K562 (cell line): ENCODE measurements around the gene SIDT2. TPM values are rescaled to one million over a fixed set of nuclear protein-coding genes. Genes with fewer than 3 reads are reported as not detected.

Experiments
- ATF3 ChIP-seq, 2 experiments: fragments of 450-650 bp in 1 of 2; sonication (generic) in 1 of 2; formaldehyde crosslinking in 1 of 2; IDR thresholded peaks in 1 of 2; conservative IDR thresholded peaks in 1 of 2; 2 replicates each; pipeline versions ENCODE4 v1.6.1 to v1.8.1; 2016 to 2023; ENCODE audit warnings: mild to moderate bottlenecking in 2 of 2, moderate library complexity in 2 of 2, inconsistent platforms in 1 of 2, missing genetic modification reagents in 1 of 2
- C11orf30 ChIP-seq: fragments of 450-650 bp; IDR thresholded peaks from 2 replicates; pipeline ENCODE4 v1.6.1; 2016; ENCODE audit warnings: low read depth, mild to moderate bottlenecking
- CTBP1 ChIP-seq: fragments of 450-650 bp; IDR thresholded peaks from 2 replicates; pipeline ENCODE4 v1.6.1; 2016; ENCODE audit warnings: borderline replicate concordance
- DMBX1 ChIP-seq: fragments of 250-450 bp; sonication (Bioruptor Pico); IDR thresholded peaks from 2 replicates; pipeline ENCODE4 v1.8.0; 2022; ENCODE audit warnings: inconsistent platforms, mild to moderate bottlenecking, moderate library complexity, borderline replicate concordance
- EP300 ChIP-seq: IDR thresholded peaks from 2 replicates; pipeline ENCODE4 v1.6.1; 2012; ENCODE audit warnings: low read length, improper control_type of control experiment
- ETS2 ChIP-seq: IDR thresholded peaks from 2 replicates; pipeline ENCODE4 v1.6.1; 2016; ENCODE audit warnings: borderline replicate concordance, missing genetic modification characterization, mild to moderate bottlenecking, moderate library complexity, missing compliant biosample characterization; ENCODE audit not compliant: poor library complexity, severe bottlenecking
- GATAD2B ChIP-seq: fragments of 450-650 bp; IDR thresholded peaks from 2 replicates; pipeline ENCODE4 v1.6.1; 2017; ENCODE audit warnings: mild to moderate bottlenecking, borderline replicate concordance
- HMBOX1 ChIP-seq: sonication (generic); IDR thresholded peaks from 2 replicates; pipeline ENCODE4 v1.6.1; 2016
- HNRNPK ChIP-seq: fragments of 200-400 bp; formaldehyde crosslinking; IDR thresholded peaks from one replicate; pipeline ENCODE4 v1.6.1; 2018; ENCODE audit warnings: mild to moderate bottlenecking, low read depth, low read length; ENCODE audit not compliant: poor library complexity, severe bottlenecking
- KLF16 ChIP-seq: IDR thresholded peaks from 2 replicates; pipeline ENCODE4 v1.6.1; 2016; ENCODE audit warnings: antibody characterized with exemption
- MCM3 ChIP-seq: fragments of 450-650 bp; IDR thresholded peaks from 2 replicates; pipeline ENCODE4 v1.6.1; 2016
- RBM34 ChIP-seq: fragments of 200-400 bp; formaldehyde crosslinking; IDR thresholded peaks from 2 replicates; pipeline ENCODE4 v1.6.1; 2018; ENCODE audit warnings: low read length, borderline replicate concordance; ENCODE audit not compliant: insufficient read depth
- TCF7L2 ChIP-seq: fragments of 150-350 bp; IDR thresholded peaks from 2 replicates; pipeline ENCODE4 v1.6.1; 2016; ENCODE audit warnings: low read depth, mild to moderate bottlenecking, low read length, moderate library complexity
- ZNF316 ChIP-seq: fragments of 450-650 bp; IDR thresholded peaks from 2 replicates; pipeline ENCODE4 v1.6.1; 2016
- polyA plus RNA-seq, 8 experiments: library from polyadenylated mRNA; depleted of rRNA in 4 of 8; stranded (reverse) in 5 of 8; unstranded in 3 of 8; fragments of >200 nt; fragmentation: Nextera tagmentation in 2 of 8; fragmentation: Illumina TruSeq in 1 of 8; extraction: Ambion mirVana in 2 of 8; extraction: Trizol in 1 of 8; gene quantifications; 2 replicates each; pipeline versions ENCODE4 v1.2.1 to v1.2.3, GENCODE V29; 2011 to 2014; ENCODE audit warnings: inconsistent platforms in 1 of 8, missing spikeins in 1 of 8
- total RNA-seq, 7 experiments: library from RNA; depleted of rRNA in 6 of 7; stranded (reverse); fragments of >200 nt in 6 of 7; fragmentation: Illumina TruSeq in 2 of 7; extraction: Trizol in 2 of 7; gene quantifications; 2 replicates each; pipeline versions ENCODE4 v1.2.1 to v1.2.3, GENCODE V29; 2011 to 2021; ENCODE audit warnings: low replicate concordance in 1 of 7
- TF ChIP-seq, protein P1 (sequence below): IDR thresholded peaks from 2 replicates; pipeline ENCODE4 v1.6.1; 2011; ENCODE audit warnings: borderline replicate concordance, low read depth, mild to moderate bottlenecking, moderate library complexity, low read length; ENCODE audit not compliant: insufficient read depth, poor library complexity, severe bottlenecking

SIDT2 gene
- total and polyA plus RNA-seq, 9 of the 15 experiments (the other 6 are each of a cell fraction or from before 2014, with no cell fraction given) = 2.4 to 20.2 (median 6.5) TPM

GRCh38 chr11:117232092-117232878 lies 53.7 kb downstream of the SIDT2 start, which contains the start of gene RNF214 (continued):
- TF ChIP-seq HMBOX1 (no peak), MCM3 (no peak), ZNF316 (no peak), CTBP1 (peak; percentile 87), RBM34 (no peak), ATF3 (IDR thresholded peaks at IDR 0.05) (no peak), ATF3 (CRISPR knock-in tag; conservative IDR thresholded peaks at IDR 0.05) (no peak), TCF7L2 (peak; percentile 48; the same call in 1 of the 2 replicates), KLF16 (no peak), HNRNPK (no peak), C11orf30 (peak; percentile 51; the same call in 1 of the 2 replicates), EP300 (peak; percentile 29; the same call in 1 of the 2 replicates), DMBX1 (CRISPR knock-in tag) (no peak), ETS2 (tag) (no peak), GATAD2B (peak; percentile 75)
- TF ChIP-seq, protein P1, sequence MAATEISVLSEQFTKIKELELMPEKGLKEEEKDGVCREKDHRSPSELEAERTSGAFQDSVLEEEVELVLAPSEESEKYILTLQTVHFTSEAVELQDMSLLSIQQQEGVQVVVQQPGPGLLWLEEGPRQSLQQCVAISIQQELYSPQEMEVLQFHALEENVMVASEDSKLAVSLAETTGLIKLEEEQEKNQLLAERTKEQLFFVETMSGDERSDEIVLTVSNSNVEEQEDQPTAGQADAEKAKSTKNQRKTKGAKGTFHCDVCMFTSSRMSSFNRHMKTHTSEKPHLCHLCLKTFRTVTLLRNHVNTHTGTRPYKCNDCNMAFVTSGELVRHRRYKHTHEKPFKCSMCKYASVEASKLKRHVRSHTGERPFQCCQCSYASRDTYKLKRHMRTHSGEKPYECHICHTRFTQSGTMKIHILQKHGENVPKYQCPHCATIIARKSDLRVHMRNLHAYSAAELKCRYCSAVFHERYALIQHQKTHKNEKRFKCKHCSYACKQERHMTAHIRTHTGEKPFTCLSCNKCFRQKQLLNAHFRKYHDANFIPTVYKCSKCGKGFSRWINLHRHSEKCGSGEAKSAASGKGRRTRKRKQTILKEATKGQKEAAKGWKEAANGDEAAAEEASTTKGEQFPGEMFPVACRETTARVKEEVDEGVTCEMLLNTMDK = peak; percentile 97
